ENCODE data around the gene DOK4.

Gene DOK4

GRCh38 chr16:57509231-57509923 lies 23.1 kb upstream of the DOK4 start:
- peaks cover 11% of the 10 kb centered on the region for H3K4me1 ChIP-seq (ENCODE audit: control insufficient read depth, insufficient read depth, low read length)

GRCh38 chr16:57508035-57508425 lies 21.7 kb upstream of the DOK4 start:
- Histone ChIP-seq H3K9ac (ENCODE audit: low read length in 2 of 2) (no peak overlapping the region), H3K27ac (ENCODE audit: low read length) (no peak overlapping the region), H3K36me3 (ENCODE audit: control insufficient read depth in 2 of 2, insufficient read depth in 2 of 2, low read length in 2 of 2) (peaks cover 0 to 4% of the 10 kb centered on the region in 2 donors), H3K4me1 (ENCODE audit: control insufficient read depth, insufficient read depth, low read length) (peaks cover 11% of the 10 kb centered on the region), H3K9me3 (ENCODE audit: control insufficient read depth in 2 of 2, low read length in 2 of 2) (no peaks in the 10 kb centered on the region), H3K4me3 (ENCODE audit: low read length in 2 of 2) (no peak overlapping the region), H3K27me3 (ENCODE audit: control insufficient read depth in 1 of 2, insufficient read depth in 2 of 2, low read length in 2 of 2) (no peaks in the 10 kb centered on the region)

More at GRCh38 chr16:57509231-57509923, 23.1 kb upstream of the DOK4 start:
- Histone ChIP-seq H3K9me3 (ENCODE audit: control insufficient read depth in 2 of 2, low read length in 2 of 2) (no peaks in the 10 kb centered on the region), H3K4me3 (ENCODE audit: low read length in 2 of 2) (no peak overlapping the region), H3K36me3 (ENCODE audit: control insufficient read depth in 2 of 2, insufficient read depth in 2 of 2, low read length in 2 of 2) (peaks cover 4 to 9% of the 10 kb centered on the region in 2 donors), H3K27ac (ENCODE audit: low read length) (no peak overlapping the region), H3K27me3 (ENCODE audit: control insufficient read depth in 1 of 2, insufficient read depth in 2 of 2, low read length in 2 of 2) (no peaks in the 10 kb centered on the region), H3K9ac (ENCODE audit: low read length in 2 of 2) (no peak overlapping the region)

DNA sequence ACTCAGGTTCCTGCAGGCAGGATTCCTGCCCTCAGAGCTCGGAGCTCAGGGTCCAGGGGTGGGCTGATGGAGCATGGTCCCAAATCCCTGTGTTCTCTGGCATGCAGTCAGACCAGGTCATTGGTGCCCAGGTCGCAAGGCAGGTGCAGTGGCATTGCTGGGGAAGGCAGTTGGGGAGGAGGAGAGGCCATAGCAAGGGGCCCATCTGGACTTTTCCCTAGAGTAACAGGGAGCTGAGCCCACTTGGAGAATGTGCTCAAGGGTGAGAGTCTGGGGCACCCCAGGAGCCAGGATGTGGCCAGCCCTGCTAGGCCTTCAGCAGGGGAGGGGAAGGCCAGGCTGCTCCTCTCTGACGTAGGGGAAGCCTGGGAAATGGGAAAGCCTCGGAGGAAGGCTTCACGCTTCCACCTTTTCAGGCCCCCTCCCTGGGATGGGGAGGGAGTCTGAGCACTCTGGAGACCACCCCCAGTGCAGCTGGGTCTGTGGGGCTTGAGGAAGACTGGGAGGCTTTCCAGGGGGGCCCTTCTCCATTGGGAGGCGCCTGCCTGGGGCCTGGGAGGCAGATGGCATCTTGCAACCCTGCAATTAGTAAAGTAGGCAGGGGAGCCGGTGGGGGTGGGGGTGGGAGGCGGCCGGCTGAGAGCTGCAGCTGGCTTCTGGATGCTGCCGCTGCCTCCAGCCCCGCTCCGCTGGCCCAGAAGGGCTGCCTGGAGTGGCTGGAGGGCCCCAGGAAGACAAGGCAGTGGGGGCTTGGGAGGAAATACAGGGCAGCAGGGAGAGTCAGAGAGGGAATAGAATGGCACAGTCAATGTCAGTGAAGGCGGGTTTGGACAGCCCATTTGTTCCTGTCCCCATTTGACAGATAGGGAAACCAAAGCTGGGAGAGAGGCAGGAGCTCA lies 21.1 kb upstream of the DOK4 start:
- Histone ChIP-seq H3K9ac (ENCODE audit: low read length in 2 of 2) (no peak overlapping the region), H3K4me3 (ENCODE audit: low read length in 2 of 2) (no peak overlapping the region), H3K36me3 (ENCODE audit: control insufficient read depth in 2 of 2, insufficient read depth in 2 of 2, low read length in 2 of 2) (no peaks in the 10 kb centered on the region), H3K4me1 (ENCODE audit: control insufficient read depth, insufficient read depth, low read length) (peaks cover 11% of the 10 kb centered on the region), H3K9me3 (ENCODE audit: control insufficient read depth in 2 of 2, low read length in 2 of 2) (no peaks in the 10 kb centered on the region), H3K27ac (ENCODE audit: low read length) (no peak overlapping the region), H3K27me3 (ENCODE audit: control insufficient read depth in 1 of 2, insufficient read depth in 2 of 2, low read length in 2 of 2) (no peaks in the 10 kb centered on the region)

DNA sequence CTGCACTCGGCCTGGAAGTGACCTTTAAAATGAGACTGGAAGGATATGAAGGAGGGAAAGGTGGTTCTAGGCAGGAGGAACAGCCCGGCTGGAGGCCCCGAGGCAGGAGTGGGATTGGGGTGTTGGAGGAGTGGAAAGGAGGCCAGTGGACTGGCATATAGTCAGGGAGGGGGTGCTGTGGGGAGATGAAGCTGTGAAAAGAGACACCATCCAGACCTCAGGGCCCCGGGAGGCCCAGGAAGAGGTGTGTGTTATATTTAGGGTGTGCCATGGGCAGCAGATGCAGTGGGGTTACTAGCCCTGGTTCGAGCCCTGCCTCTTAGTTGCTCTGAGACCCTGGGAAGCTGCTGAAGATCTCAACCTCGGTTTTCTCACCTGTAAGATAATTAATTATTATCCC lies 18.9 kb upstream of the DOK4 start:
- Histone ChIP-seq H3K27me3 (ENCODE audit: control insufficient read depth in 1 of 2, insufficient read depth in 2 of 2, low read length in 2 of 2) (no peaks in the 10 kb centered on the region), H3K36me3 (ENCODE audit: control insufficient read depth in 2 of 2, insufficient read depth in 2 of 2, low read length in 2 of 2) (no peaks in the 10 kb centered on the region), H3K9me3 (ENCODE audit: control insufficient read depth in 2 of 2, low read length in 2 of 2) (no peaks in the 10 kb centered on the region), H3K27ac (ENCODE audit: low read length) (no peak overlapping the region), H3K4me3 (ENCODE audit: low read length in 2 of 2) (no peak overlapping the region), H3K9ac (ENCODE audit: low read length in 2 of 2) (no peak overlapping the region), H3K4me1 (ENCODE audit: control insufficient read depth, insufficient read depth, low read length) (peaks cover 4% of the 10 kb centered on the region)

DNA sequence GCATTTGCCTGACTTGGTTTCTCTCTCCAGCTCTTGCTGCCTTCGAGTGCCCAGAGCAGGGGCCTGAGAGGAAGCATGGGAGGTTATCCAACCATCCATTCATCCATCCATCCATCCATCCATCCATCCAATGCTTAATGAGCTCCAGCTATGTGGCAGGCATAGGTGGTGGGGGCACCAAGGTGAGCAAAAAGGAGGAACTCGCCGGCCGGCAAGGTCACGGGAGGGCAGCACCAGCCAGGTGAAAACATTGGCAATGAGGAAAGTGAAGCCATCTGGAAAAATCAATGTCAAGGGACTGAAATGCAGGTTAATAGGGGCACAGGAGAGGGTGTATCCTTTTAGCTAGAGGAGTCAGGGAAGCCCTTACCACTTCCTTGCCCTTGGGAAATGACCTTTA lies 18.2 kb upstream of the DOK4 start:
- H3K4me1 ChIP-seq (ENCODE audit: control insufficient read depth, insufficient read depth, low read length) = no peaks in the 10 kb centered on the region
- no peaks in the 10 kb centered on the region for H3K27me3 ChIP-seq (ENCODE audit: control insufficient read depth in 1 of 2, insufficient read depth in 2 of 2, low read length in 2 of 2)
- no peak overlapping the region for H3K27ac ChIP-seq (ENCODE audit: low read length)
- H3K36me3 ChIP-seq (ENCODE audit: control insufficient read depth in 2 of 2, insufficient read depth in 2 of 2, low read length in 2 of 2) = no peaks in the 10 kb centered on the region
- no peaks in the 10 kb centered on the region for H3K9me3 ChIP-seq (ENCODE audit: control insufficient read depth in 2 of 2, low read length in 2 of 2)
- H3K9ac ChIP-seq (ENCODE audit: low read length in 2 of 2) = no peak overlapping the region
- H3K4me3 ChIP-seq (ENCODE audit: low read length in 2 of 2) = no peak overlapping the region

- no peak overlapping the region for H3K9ac ChIP-seq (ENCODE audit: low read length in 2 of 2)
- H3K36me3 ChIP-seq (ENCODE audit: control insufficient read depth in 2 of 2, insufficient read depth in 2 of 2, low read length in 2 of 2) = no peaks in the 10 kb centered on the region
- no peak overlapping the region for H3K4me3 ChIP-seq (ENCODE audit: low read length in 2 of 2)
- no peaks in the 10 kb centered on the region for H3K4me1 ChIP-seq (ENCODE audit: control insufficient read depth, insufficient read depth, low read length)
- H3K27me3 ChIP-seq (ENCODE audit: control insufficient read depth in 1 of 2, insufficient read depth in 2 of 2, low read length in 2 of 2) = no peaks in the 10 kb centered on the region
- no peak overlapping the region for H3K27ac ChIP-seq (ENCODE audit: low read length)
- no peaks in the 10 kb centered on the region for H3K9me3 ChIP-seq (ENCODE audit: control insufficient read depth in 2 of 2, low read length in 2 of 2)
Measured at GRCh38 chr16:57504001-57504400, 17.7 kb upstream of the DOK4 start.

- Histone ChIP-seq H3K27ac (ENCODE audit: low read length) (no peak overlapping the region), H3K9ac (ENCODE audit: low read length in 2 of 2) (no peak overlapping the region), H3K9me3 (ENCODE audit: control insufficient read depth in 2 of 2, low read length in 2 of 2) (no peaks in the 10 kb centered on the region), H3K4me3 (ENCODE audit: low read length in 2 of 2) (no peak overlapping the region), H3K27me3 (ENCODE audit: control insufficient read depth in 1 of 2, insufficient read depth in 2 of 2, low read length in 2 of 2) (no peaks in the 10 kb centered on the region), H3K4me1 (ENCODE audit: control insufficient read depth, insufficient read depth, low read length) (no peaks in the 10 kb centered on the region), H3K36me3 (ENCODE audit: control insufficient read depth in 2 of 2, insufficient read depth in 2 of 2, low read length in 2 of 2) (no peaks in the 10 kb centered on the region)
Measured at GRCh38 chr16:57503366-57503765, 17.1 kb upstream of the DOK4 start.

DNA sequence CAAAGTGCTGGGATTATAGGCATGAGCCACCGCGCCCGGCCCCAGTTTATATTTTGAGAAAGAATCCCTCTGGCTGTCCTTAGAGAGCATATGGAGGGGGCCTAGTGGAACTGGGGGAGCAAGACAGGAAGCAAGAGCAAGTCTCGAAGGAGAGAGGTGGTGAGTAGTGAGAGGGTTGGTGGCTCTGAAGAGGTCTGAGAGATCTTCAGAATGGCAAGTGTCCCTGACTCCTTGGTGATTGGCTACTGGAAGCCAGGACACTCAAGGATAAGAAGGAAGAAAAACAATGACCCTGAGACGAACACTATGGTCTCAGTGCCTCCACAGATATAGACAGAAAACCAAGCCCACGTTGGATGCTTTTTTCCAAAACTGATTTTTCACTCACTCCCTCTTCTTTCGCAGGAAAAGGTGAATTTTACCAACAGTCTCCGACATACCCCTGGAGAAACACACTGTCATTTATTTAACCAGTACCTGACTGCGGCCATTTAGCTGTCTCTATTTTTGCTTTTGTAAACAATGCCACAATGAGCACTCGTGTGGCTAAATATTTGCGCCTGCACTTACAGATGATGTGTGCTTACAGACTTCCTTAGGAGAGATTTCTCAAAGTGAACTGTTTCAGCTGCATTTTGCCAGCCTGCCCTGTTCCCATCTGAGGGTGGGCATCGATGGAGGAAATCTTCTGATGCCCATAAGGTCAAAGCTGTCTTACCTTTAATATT lies 15.9 kb upstream of the DOK4 start:
- Histone ChIP-seq H3K9ac (ENCODE audit: low read length in 2 of 2) (no peak overlapping the region), H3K36me3 (ENCODE audit: control insufficient read depth in 2 of 2, insufficient read depth in 2 of 2, low read length in 2 of 2) (no peaks in the 10 kb centered on the region), H3K9me3 (ENCODE audit: control insufficient read depth in 2 of 2, low read length in 2 of 2) (no peaks in the 10 kb centered on the region), H3K4me3 (ENCODE audit: low read length in 2 of 2) (no peak overlapping the region), H3K4me1 (ENCODE audit: control insufficient read depth, insufficient read depth, low read length) (no peaks in the 10 kb centered on the region), H3K27ac (ENCODE audit: low read length) (no peak overlapping the region), H3K27me3 (ENCODE audit: control insufficient read depth in 1 of 2, insufficient read depth in 2 of 2, low read length in 2 of 2) (no peaks in the 10 kb centered on the region)

GRCh38 chr16:57501492-57501891 lies 15.2 kb upstream of the DOK4 start:
- no peaks in the 10 kb centered on the region for H3K36me3 ChIP-seq (ENCODE audit: control insufficient read depth in 2 of 2, insufficient read depth in 2 of 2, low read length in 2 of 2)

GRCh38 chr16:57500578-57501111 lies 14.4 kb upstream of the DOK4 start:
- no peak overlapping the region for H3K27ac ChIP-seq (ENCODE audit: low read length)

More at GRCh38 chr16:57501492-57501891, 15.2 kb upstream of the DOK4 start:
- no peaks in the 10 kb centered on the region for H3K4me1 ChIP-seq (ENCODE audit: control insufficient read depth, insufficient read depth, low read length)
- H3K9ac ChIP-seq (ENCODE audit: low read length in 2 of 2) = no peak overlapping the region
- no peak overlapping the region for H3K27ac ChIP-seq (ENCODE audit: low read length)
- no peaks in the 10 kb centered on the region for H3K9me3 ChIP-seq (ENCODE audit: control insufficient read depth in 2 of 2, low read length in 2 of 2)
- H3K27me3 ChIP-seq (ENCODE audit: control insufficient read depth in 1 of 2, insufficient read depth in 2 of 2, low read length in 2 of 2) = no peaks in the 10 kb centered on the region
- no peak overlapping the region for H3K4me3 ChIP-seq (ENCODE audit: low read length in 2 of 2)

More at GRCh38 chr16:57500578-57501111, 14.4 kb upstream of the DOK4 start:
- no peak overlapping the region for H3K4me3 ChIP-seq (ENCODE audit: low read length in 2 of 2)
- H3K27me3 ChIP-seq (ENCODE audit: control insufficient read depth in 1 of 2, insufficient read depth in 2 of 2, low read length in 2 of 2) = no peaks in the 10 kb centered on the region
- no peaks in the 10 kb centered on the region for H3K9me3 ChIP-seq (ENCODE audit: control insufficient read depth in 2 of 2, low read length in 2 of 2)
- H3K4me1 ChIP-seq (ENCODE audit: control insufficient read depth, insufficient read depth, low read length) = no peaks in the 10 kb centered on the region
- no peak overlapping the region for H3K9ac ChIP-seq (ENCODE audit: low read length in 2 of 2)
- H3K36me3 ChIP-seq (ENCODE audit: control insufficient read depth in 2 of 2, insufficient read depth in 2 of 2, low read length in 2 of 2) = no peaks in the 10 kb centered on the region
